Peyer's patch (tissue), 4 donors: ENCODE data around the gene HSPA2.

Source experiments
- CTCF ChIP-seq, 6 experiments: fragments of 450-650 bp in 4 of 6; fragments of 200-600 bp in 2 of 6; sonication (generic) in 1 of 6; IDR thresholded peaks; one replicate each; pipeline ENCODE4 v1.5.1; 2017 to 2019; ENCODE audit warnings: antibody characterized with exemption in 6 of 6, mild to moderate bottlenecking in 3 of 6, moderate library complexity in 1 of 6
- POLR2A ChIP-seq, 2 donors: fragments of 450-650 bp; IDR thresholded peaks; one replicate each; pipeline ENCODE4 v1.5.1; 2017; ENCODE audit warnings: antibody characterized with exemption in 2 of 2, mild to moderate bottlenecking in 2 of 2, moderate library complexity in 2 of 2

GRCh38 chr14:64577211-64577610 is 36.7 kb downstream of the HSPA2 start:
- no peak for TF ChIP-seq CTCF (IDR thresholded peaks at IDR 0.05)
- no peak for TF ChIP-seq POLR2A (IDR thresholded peaks at IDR 0.05)
